HG03045 (cell line): ENCODE results near the gene CLSTN2.

Experiments used
- ATAC-seq: cut with Tn5 transposase; IDR thresholded peaks from one replicate; pipeline ENCODE4 v1.9.1; 2021; ENCODE audit warnings: mild to moderate bottlenecking, moderate library complexity; ENCODE audit not compliant: unreplicated experiment

The CLSTN2 gene

GRCh38 chr3:140570602-140571001 lies 635.6 kb downstream of the CLSTN2 start:
- ATAC-seq, result no peak

- ATAC-seq, result no peak
These were observed 636.9 kb downstream of the CLSTN2 start for GRCh38 chr3:140571836-140572235.

- ATAC-seq, result no peak
These were observed 637.3 kb downstream of the CLSTN2 start for GRCh38 chr3:140572334-140572733.

GRCh38 chr3:140573011-140573410 lies 638.0 kb downstream of the CLSTN2 start:
- ATAC-seq, result no peak

- no peak for ATAC-seq
These were observed 639.4 kb downstream of the CLSTN2 start for GRCh38 chr3:140574375-140574774.

GRCh38 chr3:140576449-140576848 lies 641.5 kb downstream of the CLSTN2 start:
- ATAC-seq, result no peak

- ATAC-seq, result no peak
These were observed 642.9 kb downstream of the CLSTN2 start for GRCh38 chr3:140577911-140578310.

- no peak for ATAC-seq
These were observed 644.3 kb downstream of the CLSTN2 start for GRCh38 chr3:140579260-140579659.

GRCh38 chr3:140580746-140581145 lies 645.8 kb downstream of the CLSTN2 start:
- no peak for ATAC-seq

- ATAC-seq, result no peak
These were observed 649.6 kb downstream of the CLSTN2 start for GRCh38 chr3:140584549-140584948.

GRCh38 chr3:140585828-140586227 lies 650.8 kb downstream of the CLSTN2 start:
- no peak for ATAC-seq

GRCh38 chr3:140586311-140586710 lies 651.3 kb downstream of the CLSTN2 start:
- ATAC-seq, result no peak

- ATAC-seq, result no peak
These were observed 653.6 kb downstream of the CLSTN2 start for GRCh38 chr3:140588558-140588957.

- no peak for ATAC-seq
These were observed 658.8 kb downstream of the CLSTN2 start for GRCh38 chr3:140593766-140594165.

- no peak for ATAC-seq
These were observed 660.3 kb downstream of the CLSTN2 start for GRCh38 chr3:140595295-140595694.

- ATAC-seq, result no peak
These were observed 662.4 kb downstream of the CLSTN2 start for GRCh38 chr3:140597364-140597763.

- no peak for ATAC-seq
These were observed 662.8 kb downstream of the CLSTN2 start for GRCh38 chr3:140597792-140598191.

GRCh38 chr3:140599009-140599408 lies 664.0 kb downstream of the CLSTN2 start:
- ATAC-seq, result no peak

GRCh38 chr3:140599496-140599895 lies 664.5 kb downstream of the CLSTN2 start:
- no peak for ATAC-seq

- ATAC-seq, result no peak
These were observed 666.9 kb downstream of the CLSTN2 start for GRCh38 chr3:140601881-140602280.

- ATAC-seq, result no peak
These were observed 667.8 kb downstream of the CLSTN2 start for GRCh38 chr3:140602781-140603180.

- no peak for ATAC-seq
These were observed 668.8 kb downstream of the CLSTN2 start for GRCh38 chr3:140603766-140604165.

- ATAC-seq, result no peak
These were observed 675.6 kb downstream of the CLSTN2 start for GRCh38 chr3:140610544-140610943.

- ATAC-seq, result no peak
These were observed 679.0 kb downstream of the CLSTN2 start for GRCh38 chr3:140614001-140614400.
